ENCODE results near the gene CDCA8. TPM values are rescaled to one million over a fixed set of nuclear protein-coding genes. Genes with fewer than 3 reads are reported as not detected.

Gene CDCA8
- total and polyA plus RNA-seq, 2 of the 4 experiments (the other 2 are of a cell fraction), result 5.9 to 25.7 TPM

DNA sequence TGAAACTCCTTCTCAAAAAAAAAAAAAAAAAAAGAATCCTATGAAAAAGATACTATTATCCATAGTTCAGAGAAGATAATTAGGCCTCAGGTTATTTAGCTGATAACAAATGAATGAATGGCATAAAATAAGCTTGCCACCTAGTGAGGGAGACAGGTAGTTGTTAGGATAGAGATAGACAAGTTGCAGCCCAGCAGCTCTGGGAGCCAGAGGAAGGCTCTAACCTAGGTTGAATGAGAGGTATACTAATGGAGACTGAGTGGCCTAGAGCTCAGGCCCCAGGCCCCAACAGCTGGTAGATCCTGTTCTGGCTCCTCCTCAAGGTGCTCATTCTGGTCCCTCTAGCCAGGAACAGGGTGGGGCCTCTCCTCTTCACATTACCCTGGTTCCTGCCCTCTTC is 37.0 kb upstream of the CDCA8 start:
- H4K91ac ChIP-seq (ENCODE audit: insufficient read depth, low read depth, low read length), result no peak overlapping the region
- H2AFZ ChIP-seq (replicated peaks; ENCODE audit: low read length, poor library complexity), result no peak overlapping the region
- H4K8ac ChIP-seq (ENCODE audit: low read depth in 2 of 2, low read length in 2 of 2), result no peak overlapping the region
- no peak for ATAC-seq (ENCODE audit: low read depth)
- no peak overlapping the region for H3K27ac ChIP-seq (ENCODE audit: insufficient read depth, low read length)
- H3K4me1 ChIP-seq (ENCODE audit: control insufficient read depth, insufficient read depth, low read length), result no peaks in the 10 kb centered on the region
- no peak overlapping the region for H3K4me3 ChIP-seq (ENCODE audit: insufficient read depth, low read depth, low read length)
- intact Hi-C loops (cut with micrococcal nuclease) (no loop called here), in situ Hi-C loops (cut with MboI; ENCODE audit: low sequenced_read_pairs) (no loop called here), dilution Hi-C loops (cut with HindIII; ENCODE audit: low sequenced_read_pairs, unreplicated experiment) (no loop called here)
- no peak overlapping the region for H2AK9ac ChIP-seq (replicated peaks; ENCODE audit: low read depth, low read length, poor library complexity)
- H2BK15ac ChIP-seq (ENCODE audit: low read depth, low read length), result no peak overlapping the region
- no peak overlapping the region for H3K56ac ChIP-seq (ENCODE audit: extremely low read depth, insufficient read depth, low read length)
- ChIA-PET POLR2A (ENCODE audit: unreplicated experiment) (no interaction called here), CTCF (interaction anchor here (0.6 kb wide), 1 partner anchor 60 kb away, joined by 6 read pairs; no protein-coding TSS in a partner anchor)
- peaks cover 20% of the 10 kb centered on the region for H3K27me3 ChIP-seq (ENCODE audit: control insufficient read depth, insufficient read depth, low read length)
- no peak overlapping the region for H4K5ac ChIP-seq (ENCODE audit: low read depth, low read length)
- no peak overlapping the region for H3K4me2 ChIP-seq (ENCODE audit: low read depth, low read length)
- no peaks in the 10 kb centered on the region for H3K9me3 ChIP-seq (ENCODE audit: control insufficient read depth, insufficient read depth, low read length)
- no peak overlapping the region for H2BK120ac ChIP-seq (ENCODE audit: low read depth, low read length)
- no peaks in the 10 kb centered on the region for H3K9me1 ChIP-seq (ENCODE audit: insufficient read depth, low read length)
- no peaks in the 10 kb centered on the region for H3K79me1 ChIP-seq (ENCODE audit: low read depth in 1 of 2, low read length in 2 of 2)
- no peak for DNase-seq
- no peak overlapping the region for H3K14ac ChIP-seq (replicated peaks; ENCODE audit: low read depth, low read length)
- no peaks in the 10 kb centered on the region for H4K20me1 ChIP-seq (ENCODE audit: insufficient read depth, low read length)
- TF ChIP-seq MAFK (IDR thresholded peaks at IDR 0.05; ENCODE audit: low read depth, low read length), result no peak
- TF ChIP-seq CHD1 (IDR thresholded peaks at IDR 0.05; ENCODE audit: low read depth, low read length), result no peak
- TF ChIP-seq, protein P1, sequence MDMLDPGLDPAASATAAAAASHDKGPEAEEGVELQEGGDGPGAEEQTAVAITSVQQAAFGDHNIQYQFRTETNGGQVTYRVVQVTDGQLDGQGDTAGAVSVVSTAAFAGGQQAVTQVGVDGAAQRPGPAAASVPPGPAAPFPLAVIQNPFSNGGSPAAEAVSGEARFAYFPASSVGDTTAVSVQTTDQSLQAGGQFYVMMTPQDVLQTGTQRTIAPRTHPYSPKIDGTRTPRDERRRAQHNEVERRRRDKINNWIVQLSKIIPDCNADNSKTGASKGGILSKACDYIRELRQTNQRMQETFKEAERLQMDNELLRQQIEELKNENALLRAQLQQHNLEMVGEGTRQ (IDR thresholded peaks at IDR 0.05; ENCODE audit: low read depth, low read length), result no peak
- no peak for TF ChIP-seq ELK1 (IDR thresholded peaks at IDR 0.05; ENCODE audit: borderline replicate concordance, low read depth, low read length)
- no peak for TF ChIP-seq RFX5 (IDR thresholded peaks at IDR 0.05; ENCODE audit: low read depth, low read length)
- TF ChIP-seq MAZ (IDR thresholded peaks at IDR 0.05; ENCODE audit: borderline replicate concordance, low read depth, low read length), result no peak
- no peak for TF ChIP-seq POLR2A (IDR thresholded peaks at IDR 0.05; ENCODE audit: low read depth, low read length)
- no peak for TF ChIP-seq NFE2L2 (IDR thresholded peaks at IDR 0.05; ENCODE audit: low read depth, low read length)
- TF ChIP-seq MXI1 (IDR thresholded peaks at IDR 0.05; ENCODE audit: borderline replicate concordance, low read depth, low read length), result no peak
- TF ChIP-seq SMC3 (IDR thresholded peaks at IDR 0.05; ENCODE audit: low read depth, low read length), result no peak
- no peak for TF ChIP-seq RCOR1 (IDR thresholded peaks at IDR 0.05; ENCODE audit: insufficient replicate concordance, low read length)
- TF ChIP-seq CEBPB (IDR thresholded peaks at IDR 0.05; ENCODE audit: low read depth, low read length), result no peak
- no peak overlapping the region for H3K4ac ChIP-seq (ENCODE audit: low read depth, low read length)
- H3K9ac ChIP-seq (ENCODE audit: low read depth, low read length), result no peak overlapping the region
- H2BK5ac ChIP-seq (ENCODE audit: low read depth, low read length, poor library complexity, severe bottlenecking), result no peak overlapping the region
- no peak overlapping the region for H3K18ac ChIP-seq (ENCODE audit: low read depth, low read length)
- no peaks in the 10 kb centered on the region for H3K36me3 ChIP-seq (ENCODE audit: control insufficient read depth, insufficient read depth, low read length)
- BruUV-seq (replicated peaks), result no TSS peak
- no peak overlapping the region for H2BK20ac ChIP-seq (ENCODE audit: low read depth, low read length)
- no peak overlapping the region for H3K23ac ChIP-seq (ENCODE audit: low read depth, low read length)
- no peak overlapping the region for H2AK5ac ChIP-seq (ENCODE audit: low read depth, low read length)

Measured in IMR-90 (cell line).